GM18508 (cell line): ENCODE data around the gene SFI1.
"Not testable (repeated sequence)": the region's sequence is repeated elsewhere in the genome, so short reads cannot be mapped to it uniquely, and the experiment has no call there.

Experiments used
- ATAC-seq: cut with Tn5 transposase; IDR thresholded peaks from one replicate; pipeline ENCODE4 v1.9.1; 2021; ENCODE audit warnings: moderate number of reproducible peaks; ENCODE audit not compliant: insufficient read depth, unreplicated experiment

SFI1 gene, protein sequence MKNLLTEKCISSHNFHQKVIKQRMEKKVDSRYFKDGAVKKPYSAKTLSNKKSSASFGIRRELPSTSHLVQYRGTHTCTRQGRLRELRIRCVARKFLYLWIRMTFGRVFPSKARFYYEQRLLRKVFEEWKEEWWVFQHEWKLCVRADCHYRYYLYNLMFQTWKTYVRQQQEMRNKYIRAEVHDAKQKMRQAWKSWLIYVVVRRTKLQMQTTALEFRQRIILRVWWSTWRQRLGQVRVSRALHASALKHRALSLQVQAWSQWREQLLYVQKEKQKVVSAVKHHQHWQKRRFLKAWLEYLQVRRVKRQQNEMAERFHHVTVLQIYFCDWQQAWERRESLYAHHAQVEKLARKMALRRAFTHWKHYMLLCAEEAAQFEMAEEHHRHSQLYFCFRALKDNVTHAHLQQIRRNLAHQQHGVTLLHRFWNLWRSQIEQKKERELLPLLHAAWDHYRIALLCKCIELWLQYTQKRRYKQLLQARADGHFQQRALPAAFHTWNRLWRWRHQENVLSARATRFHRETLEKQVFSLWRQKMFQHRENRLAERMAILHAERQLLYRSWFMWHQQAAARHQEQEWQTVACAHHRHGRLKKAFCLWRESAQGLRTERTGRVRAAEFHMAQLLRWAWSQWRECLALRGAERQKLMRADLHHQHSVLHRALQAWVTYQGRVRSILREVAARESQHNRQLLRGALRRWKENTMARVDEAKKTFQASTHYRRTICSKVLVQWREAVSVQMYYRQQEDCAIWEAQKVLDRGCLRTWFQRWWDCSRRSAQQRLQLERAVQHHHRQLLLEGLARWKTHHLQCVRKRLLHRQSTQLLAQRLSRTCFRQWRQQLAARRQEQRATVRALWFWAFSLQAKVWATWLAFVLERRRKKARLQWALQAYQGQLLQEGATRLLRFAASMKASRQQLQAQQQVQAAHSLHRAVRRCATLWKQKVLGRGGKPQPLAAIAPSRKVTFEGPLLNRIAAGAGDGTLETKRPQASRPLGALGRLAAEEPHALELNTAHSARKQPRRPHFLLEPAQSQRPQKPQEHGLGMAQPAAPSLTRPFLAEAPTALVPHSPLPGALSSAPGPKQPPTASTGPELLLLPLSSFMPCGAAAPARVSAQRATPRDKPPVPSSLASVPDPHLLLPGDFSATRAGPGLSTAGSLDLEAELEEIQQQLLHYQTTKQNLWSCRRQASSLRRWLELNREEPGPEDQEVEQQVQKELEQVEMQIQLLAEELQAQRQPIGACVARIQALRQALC

DNA sequence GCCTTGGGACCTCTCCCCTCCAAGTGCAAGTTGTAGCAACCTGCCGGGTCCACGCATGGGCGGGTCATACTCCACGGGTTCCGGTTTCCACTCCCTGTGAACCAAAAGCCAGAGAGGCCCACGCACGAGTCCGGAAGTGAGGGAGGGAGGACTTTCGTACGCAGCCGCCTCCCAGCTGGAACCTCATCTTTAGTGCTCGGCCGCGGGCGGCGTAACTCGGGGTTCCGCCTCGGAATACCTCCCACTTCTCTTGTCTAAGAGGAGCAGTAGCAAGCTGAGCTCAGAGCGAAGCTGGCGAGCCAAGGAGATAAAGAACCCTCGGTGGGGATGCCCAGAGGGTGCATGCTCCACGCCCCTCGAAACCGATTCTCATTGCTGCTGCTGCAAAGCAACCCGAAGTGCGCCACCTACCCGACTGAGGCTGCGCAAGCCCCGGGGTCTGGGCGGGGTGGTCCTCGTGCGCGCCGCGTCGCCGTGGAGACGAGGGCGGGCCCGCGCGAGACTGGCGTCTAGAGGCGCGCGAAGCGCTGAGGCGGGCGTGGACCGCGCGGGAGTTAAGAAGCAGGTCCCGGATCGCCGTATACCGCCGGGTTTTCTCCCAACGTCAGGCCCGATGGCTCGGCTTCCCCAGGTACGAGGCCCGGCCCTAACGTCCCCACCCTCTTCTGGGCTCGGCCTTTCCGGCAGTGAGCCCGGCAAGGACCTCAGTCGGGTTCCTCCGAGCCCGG lies at the start of gene SFI1:
SFI1 (plus strand) TSS at position 530 of the 728 bp plus-strand sequence. CDS start 11,749 bp downstream, outside the sequence.
- peak; percentile 44 for ATAC-seq

DNA sequence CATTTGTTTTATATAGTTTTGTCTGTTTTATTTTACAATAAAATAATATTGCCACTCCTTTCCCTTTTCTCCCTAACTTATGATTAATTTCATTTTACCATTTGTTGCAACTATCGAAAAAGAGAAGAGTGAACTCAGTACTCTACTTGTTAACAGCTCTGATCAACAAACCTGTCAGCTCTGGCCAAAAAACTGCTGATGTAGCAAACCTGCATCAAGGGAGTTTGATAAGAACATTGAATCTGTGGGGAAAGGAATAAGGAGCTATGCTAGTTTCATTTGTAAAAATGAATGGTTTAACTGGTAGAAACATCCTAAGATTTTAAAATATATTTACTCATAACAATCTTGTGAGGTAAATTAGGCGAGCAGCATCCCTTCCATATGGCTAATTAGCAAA lies 49.6 kb upstream of the SFI1 start:
- ATAC-seq: no peak

DNA sequence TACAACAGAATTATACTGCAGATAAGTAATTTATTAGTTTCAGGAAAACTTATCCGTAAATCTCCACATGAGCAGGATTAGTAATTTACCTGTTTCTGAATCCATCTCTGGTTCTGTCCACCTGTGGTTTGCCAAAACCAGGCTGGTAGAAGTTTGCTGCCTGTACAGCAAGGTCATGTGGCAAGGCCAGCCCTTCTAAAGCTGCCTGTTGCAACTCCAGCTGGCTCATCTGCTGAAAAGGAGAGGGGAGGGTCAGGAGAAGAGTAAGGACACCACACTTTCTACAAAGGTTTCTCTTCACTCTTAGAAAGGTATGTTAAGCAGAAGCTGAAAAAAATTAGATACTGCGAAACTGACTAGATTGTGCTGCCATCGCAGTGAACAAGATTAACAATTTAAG lies 49.0 kb upstream of the SFI1 start:
- ATAC-seq: no peak

DNA sequence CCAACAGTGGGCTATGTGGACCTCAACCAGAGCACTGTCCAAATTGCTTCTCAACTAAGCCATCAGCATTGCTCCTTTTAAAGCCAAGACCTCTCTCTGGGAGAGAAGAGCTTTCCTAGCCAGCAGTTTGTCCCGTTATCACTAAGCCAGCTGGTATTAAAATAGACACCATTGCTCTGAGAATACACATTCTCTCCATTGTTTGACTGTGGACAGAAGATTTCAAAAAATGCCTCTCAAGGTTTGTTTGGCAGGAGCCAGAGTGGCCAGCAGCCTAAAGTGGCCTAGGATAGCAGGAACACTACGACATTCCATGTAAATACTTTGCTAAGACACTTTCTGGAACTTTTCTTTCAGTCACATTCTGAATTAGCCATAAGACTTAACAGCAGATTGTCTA lies 48.0 kb upstream of the SFI1 start:
- no peak for ATAC-seq

DNA sequence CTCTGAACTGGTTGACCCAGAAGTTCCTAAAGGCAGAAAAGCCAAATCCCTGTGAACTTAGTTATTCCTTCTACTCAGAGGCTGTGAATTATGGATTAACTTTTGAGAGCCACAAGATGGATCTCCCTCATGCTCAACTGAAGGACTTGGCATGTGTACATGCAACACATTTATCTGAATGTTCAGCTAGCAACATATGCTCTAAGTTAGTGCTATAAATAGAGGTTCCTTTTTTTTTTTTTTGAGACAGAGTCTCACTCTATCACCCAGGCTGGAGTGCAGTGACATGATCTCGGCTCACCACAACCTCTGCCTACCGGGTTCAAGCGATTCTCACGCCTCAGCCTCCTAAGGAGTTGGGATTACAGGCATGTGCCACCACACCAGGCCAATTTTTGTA lies 46.8 kb upstream of the SFI1 start:
- no peak for ATAC-seq

DNA sequence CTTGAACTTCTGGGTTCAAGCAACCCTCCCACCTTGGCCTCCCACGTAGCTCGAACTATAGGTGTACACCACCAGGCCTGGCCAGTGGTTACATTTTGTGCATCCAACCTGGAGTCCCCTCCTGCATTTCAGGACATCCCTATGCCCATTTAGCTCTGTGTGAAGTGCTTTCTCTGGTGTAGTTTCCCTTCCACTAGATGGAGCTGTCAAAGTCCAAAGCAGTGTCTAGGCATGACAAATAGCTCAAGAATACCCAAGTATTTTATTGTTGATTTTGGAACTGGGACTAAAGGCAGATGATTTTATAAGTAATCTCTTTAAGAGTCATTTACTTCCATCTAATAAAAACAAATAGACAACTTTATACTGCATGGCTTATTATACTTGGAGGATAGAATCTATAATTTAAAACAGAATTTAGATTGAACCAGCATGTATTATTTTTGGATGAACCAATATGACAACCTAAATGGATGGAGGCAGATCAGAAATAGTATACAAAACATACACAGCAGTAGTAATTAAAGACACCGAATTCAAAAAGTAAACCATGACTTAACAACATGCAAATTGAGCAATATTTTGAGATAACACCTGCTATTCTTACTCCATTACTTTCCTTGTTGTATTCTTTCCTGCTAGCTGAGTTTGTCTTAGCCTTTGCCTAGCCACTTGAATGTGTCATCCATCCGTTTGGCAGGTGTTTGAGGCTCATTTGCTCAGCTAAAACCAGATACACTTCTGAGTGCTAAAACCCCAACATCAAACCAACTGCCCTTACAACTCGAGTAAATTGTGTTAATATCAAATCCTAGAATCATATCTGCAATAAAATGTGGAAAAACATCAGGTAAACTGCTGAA lies 44.4 kb upstream of the SFI1 start:
- no peak for ATAC-seq

DNA sequence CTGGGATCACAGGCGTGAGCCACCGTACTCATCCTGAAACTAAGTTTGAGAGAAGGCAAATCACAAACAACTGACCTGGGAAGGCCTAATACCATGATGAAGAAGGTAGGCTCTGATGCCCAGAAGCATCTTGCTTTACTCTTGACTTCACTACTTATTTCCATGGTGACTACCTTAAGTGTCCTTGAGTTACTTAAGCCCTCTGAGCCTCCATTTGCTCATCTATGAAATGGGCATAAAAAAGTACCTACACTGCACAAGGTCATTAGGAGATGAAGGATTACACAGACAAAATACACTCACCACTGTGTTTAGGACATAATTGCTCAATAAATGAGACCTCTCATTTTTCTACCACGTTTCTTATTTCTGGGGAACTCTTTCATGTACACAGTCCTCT lies 34.6 kb upstream of the SFI1 start:
- no peak for ATAC-seq

DNA sequence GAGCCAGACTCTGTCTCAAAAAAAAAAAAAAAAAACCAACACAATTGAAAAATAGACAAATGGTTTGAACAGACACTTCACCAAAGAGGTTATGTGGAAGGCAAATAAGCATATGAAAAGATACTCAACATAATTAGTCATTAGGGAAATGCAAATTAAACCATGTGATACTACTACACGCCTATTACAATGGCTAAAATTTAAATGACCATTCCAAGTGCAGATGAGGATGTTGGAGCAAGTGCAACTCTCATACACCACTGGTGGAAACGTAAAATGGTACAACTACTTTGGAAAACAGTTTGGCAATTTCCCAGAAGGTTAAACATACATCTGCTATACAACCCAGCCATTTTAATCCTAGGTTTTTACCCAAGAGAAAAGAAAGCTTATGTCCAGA lies 31.0 kb upstream of the SFI1 start:
- no peak for ATAC-seq

DNA sequence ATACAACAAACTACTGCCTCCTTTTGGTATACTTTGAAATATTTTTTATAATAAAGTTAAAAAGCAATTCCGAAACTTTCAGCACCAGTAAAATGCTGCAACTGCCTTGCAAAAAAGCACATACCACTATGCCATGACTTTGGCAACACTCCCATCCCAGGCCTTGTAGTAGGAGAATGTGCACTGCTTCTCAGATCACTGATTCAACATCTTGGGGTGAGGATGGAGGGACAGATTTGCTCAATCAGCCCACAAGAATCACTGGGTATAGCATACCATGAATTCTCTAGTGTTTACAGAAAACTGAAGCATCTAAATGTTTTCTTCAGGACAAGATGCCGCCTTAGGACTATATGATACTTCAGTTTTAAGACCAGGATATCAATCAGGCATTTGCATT lies 21.6 kb upstream of the SFI1 start:
- ATAC-seq: no peak

DNA sequence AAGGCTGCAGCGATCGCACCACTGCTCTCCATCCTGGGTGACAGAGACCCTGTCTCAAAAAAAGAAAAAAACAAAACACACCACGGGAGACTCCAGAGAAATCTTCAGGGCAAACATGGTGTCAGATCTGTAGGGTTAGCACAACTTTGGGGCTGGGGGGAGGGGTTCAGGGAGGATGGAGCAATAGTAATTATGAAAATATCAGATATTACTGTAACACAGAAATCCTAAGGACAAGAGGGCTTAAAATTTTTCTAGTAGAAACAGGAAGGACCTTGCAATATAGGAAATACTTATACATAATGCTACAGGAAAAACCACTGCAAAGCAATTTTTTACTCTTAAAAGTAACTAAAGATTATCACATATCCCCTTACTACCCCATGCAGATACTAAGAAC lies 20.5 kb upstream of the SFI1 start:
- no peak for ATAC-seq

DNA sequence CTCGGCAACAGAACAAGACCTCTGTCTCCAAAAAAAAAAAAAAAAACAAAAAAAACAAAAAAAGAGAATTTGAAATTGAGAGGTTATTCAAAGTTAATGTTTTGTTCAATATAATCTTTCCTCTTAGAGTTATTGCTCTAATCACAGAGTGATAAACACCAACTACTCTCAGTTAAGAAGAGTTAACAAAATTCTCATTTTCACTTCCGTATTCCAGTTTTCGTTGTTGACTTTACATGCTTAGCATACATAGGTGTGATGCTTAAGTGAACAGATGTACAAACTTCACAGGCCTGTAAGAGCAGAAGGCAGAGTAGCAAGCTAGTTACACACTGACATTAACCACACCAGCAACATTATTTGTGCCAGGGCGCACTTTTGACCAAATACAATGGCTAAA lies 19.0 kb upstream of the SFI1 start:
- ATAC-seq: no peak

DNA sequence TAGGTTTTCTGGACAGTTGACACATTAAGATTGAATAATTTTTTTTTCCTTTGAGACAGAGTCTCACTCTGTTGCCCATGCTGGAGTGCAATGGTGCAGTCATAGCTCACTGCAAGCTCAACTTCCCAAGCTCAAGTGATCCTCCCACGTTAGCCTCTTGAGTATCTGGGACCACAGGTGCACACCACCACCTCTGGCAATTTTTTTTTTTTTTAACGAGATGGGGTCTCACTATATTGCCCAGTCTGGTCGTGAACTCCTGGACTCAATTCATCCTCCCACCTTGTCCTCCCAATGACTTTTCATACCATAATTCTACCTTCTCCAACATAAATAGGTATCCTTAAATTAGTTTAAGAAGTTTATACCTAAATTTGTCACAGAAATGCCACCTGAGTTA lies 15.2 kb upstream of the SFI1 start:
- no peak for ATAC-seq

DNA sequence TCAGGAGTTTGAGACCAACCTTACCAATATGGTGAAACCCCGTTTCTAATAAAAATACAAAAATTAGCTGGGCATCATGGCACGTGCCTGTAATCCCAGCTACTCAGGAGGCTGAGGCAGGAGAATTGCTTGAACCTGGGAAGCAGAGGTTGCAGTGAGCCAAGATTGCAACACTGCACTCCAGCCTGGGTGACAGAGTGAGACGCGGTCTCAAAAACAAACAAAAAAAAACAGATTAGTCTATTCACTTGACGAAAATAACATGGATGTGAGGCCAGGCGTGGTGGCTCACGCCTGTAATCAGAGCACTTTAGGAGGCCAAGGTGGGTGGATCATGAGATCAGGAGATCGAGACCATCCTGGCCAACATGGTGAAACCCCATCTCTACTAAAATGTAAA lies 13.9 kb upstream of the SFI1 start:
- not testable (repeated sequence) for ATAC-seq

DNA sequence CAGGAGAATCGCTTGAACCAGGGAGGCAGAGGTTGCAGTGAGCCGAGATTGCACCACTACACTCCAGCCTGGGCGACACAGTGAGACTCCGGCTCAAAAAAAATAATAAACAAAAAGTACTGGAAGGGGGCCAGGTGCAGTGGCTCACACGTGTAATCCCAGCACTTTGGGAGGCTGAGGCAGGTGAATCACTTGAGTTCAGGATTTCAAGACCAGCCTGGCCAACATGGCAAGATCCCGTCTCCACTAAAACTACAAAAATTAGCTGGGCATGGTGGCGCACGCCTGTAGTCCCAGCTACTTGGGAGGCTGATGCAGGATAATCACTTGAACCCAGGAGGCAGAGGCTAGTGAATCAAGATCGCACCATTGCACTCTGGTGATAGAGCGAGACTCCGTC lies 10.0 kb upstream of the SFI1 start:
- not testable (repeated sequence) for ATAC-seq

DNA sequence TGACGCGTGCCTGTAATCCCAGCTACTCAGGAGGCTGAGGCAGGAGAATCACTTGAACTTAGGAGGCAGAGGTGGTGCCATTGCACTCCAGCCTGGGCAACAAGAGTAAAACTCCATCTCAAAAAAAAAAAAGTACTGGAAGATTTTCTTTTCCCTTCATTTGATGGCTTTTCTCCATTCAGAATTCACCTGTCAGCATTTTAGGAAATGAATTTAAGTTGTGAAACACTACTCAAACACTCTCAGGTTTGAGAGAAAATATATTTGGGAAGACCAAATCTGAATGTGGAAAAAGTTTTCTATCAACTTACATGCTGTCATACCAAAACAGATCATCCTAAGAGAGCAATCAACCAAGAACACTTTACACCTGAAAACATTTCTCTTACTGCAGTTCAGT lies 9.4 kb upstream of the SFI1 start:
- ATAC-seq: no peak

DNA sequence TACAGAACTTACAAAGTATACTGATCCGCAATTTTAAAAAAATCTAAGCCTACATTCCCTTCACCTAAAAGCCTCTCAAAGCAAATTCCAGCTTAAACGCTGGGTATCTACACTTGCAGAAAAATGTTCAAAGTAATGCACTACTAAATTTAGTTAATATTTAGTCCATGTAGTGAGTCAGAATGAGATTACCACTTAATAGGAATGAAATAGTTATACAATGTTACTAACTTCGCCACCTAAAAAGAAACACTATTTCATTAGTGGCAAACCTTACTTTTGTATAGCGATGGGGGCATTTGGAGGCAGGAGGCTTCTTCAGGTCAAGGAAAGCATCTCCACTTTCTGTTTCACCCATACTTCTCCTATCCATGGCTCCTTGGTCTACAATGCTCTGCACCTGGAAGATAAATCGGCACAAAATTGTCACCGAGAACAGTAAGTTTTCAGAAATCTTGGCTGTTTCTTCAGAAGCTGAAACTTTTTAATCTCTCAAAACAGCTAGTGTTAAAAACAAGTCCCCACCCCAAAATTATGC lies 7.9 kb upstream of the SFI1 start:
- no peak for ATAC-seq

DNA sequence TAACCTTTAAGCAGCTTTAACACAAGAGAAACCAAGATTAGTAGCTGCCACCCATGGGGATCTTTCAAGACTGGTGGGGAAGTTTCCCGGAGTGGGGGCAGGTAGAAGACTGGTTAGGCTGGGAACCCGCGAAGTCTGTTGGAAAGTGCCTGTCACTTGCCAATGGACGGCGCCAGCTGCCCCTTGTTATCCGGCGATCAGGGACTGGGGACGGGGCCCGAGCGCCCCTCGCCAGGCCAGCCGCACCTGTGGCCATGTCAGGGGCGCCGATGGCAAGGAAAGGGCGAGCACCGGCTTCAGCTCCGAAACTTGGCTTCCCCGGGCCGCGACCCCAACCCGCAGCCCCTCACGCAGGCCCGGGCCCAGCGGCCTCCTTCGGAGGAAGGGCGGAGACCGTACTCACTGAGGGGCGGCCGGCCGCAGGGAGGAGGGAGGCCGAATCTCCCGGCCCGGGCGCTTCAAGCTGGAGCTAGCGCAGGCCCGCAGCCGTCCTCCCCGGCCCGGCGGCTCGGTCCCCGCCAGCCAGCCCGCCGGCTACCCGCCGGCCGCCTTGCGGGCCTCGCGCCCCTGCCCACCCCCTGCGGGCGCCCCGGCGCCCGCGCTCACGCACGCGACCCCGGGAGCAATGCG lies 7.2 kb upstream of the SFI1 start:
- no peak for ATAC-seq

DNA sequence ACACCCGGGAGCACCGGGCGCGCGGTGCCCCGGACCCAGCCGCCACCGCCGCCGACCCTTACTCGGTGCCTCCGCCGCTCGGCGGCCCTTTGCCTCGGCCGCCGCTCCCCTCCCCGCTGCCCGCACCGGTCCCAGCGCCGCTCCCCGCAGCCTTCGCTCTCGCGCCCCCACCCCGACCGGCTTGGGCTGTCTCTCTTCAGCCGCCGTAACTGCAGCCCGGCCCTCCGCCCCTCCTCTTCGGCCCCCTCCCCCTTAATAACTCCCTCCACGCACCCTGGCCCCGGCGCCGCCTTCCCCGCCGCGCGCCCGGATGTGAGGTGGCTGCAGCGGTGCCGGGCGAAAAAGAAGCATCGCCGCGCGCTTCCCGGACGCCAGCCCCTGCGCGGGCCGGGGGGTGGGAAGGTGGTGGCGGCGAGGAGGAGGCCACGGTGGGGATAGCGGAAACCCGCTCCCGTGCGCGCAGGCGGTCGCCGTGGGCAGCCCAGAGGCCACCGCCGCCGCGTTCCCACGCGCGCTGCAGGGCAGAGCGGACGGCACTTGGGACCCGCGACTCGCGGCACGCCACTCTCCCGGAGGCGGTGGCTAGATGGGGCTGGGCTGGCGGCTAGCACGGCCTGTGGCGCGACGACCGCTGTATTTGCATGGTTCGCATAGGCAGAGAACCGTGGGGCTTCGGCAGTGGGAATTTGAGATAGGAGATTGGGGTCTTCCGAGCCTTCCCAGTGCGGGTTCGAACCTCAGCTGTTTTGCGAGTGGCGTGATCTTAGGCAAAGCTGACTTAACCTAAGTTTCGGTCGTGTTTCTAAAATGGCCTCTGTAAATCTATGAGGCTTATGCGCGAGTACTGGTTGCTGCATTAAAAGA lies 6.5 kb upstream of the SFI1 start, which contains the start of gene EIF4ENIF1:
EIF4ENIF1 (minus strand) TSS at position 211 of the 864 bp plus-strand sequence. CDS start 1,124 bp downstream, outside the sequence.
- no peak for ATAC-seq
